Caco-2 (cell line): ENCODE data around the gene PRSS1. TPM values are rescaled to one million over a fixed set of nuclear protein-coding genes. Genes with fewer than 3 reads are reported as not detected.
A peak's percentile ranks its signal among the peaks of the same experiment; 100 is the strongest.
"Not testable (repeated sequence)": the region's sequence is repeated elsewhere in the genome, so short reads cannot be mapped to it uniquely, and the experiment has no call there.

ENCODE experiments used
- BruUV-seq: library from RNA; stranded (reverse); fragments of 400-500 nt; replicated peaks from 2 replicates; lab custom pipeline; 2021; lab: Mats Ljungman, UMichigan
- CTCF ChIA-PET: fragments of 300-600 bp; sonication (Branson Sonifier 250); formaldehyde crosslinking; loops from one replicate; lab custom pipeline; 2022; ENCODE audit warnings: antibody characterized with exemption; lab: Charles Lee
- POLR2A ChIA-PET: fragments of 300-600 bp; sonication (Branson Sonifier 250); formaldehyde crosslinking; loops from one replicate; lab custom pipeline; 2022; ENCODE audit warnings: antibody characterized with exemption; lab: Charles Lee
- DNase-seq, 2 experiments: peaks; one replicate each; pipeline versions ENCODE4 v3.0.0 to v3.0.0-alpha.2; 2020 to 2022
- H3K27me3 ChIP-seq: replicated peaks from 2 replicates; pipeline ENCODE4 v1.6.0; 2011; ENCODE audit warnings: low read length; ENCODE audit not compliant: control insufficient read depth, insufficient read depth
- H3K36me3 ChIP-seq: 2 replicates; pipeline ENCODE4 v1.5.1; 2011; ENCODE audit warnings: low read length; ENCODE audit not compliant: control insufficient read depth, insufficient read depth
- H3K4me1 ChIP-seq: fragments of 250-450 bp; sonication (Bioruptor Pico); 2 replicates; pipeline ENCODE4 v1.5.1; 2020; ENCODE audit warnings: mild to moderate bottlenecking
- H3K4me3 ChIP-seq: 2 replicates; pipeline ENCODE4 v1.5.1; 2011; ENCODE audit warnings: low read depth, mild to moderate bottlenecking, control low read depth, low read length
- H3K9me3 ChIP-seq: fragments of 250-450 bp; sonication (Bioruptor Pico); 2 replicates; pipeline ENCODE4 v1.5.1; 2020; ENCODE audit warnings: mild to moderate bottlenecking, moderate library complexity
- H3K27ac Mint-ChIP-seq: one replicate; pipeline ENCODE4 v1.8.0; 2022; ENCODE audit warnings: mixed read lengths; ENCODE audit not compliant: unreplicated experiment
- H3K27me3 Mint-ChIP-seq: one replicate; pipeline ENCODE4 v1.8.0; 2022; ENCODE audit warnings: mixed read lengths; ENCODE audit not compliant: insufficient read depth, unreplicated experiment
- H3K36me3 Mint-ChIP-seq: one replicate; pipeline ENCODE4 v1.8.0; 2022; ENCODE audit warnings: mild to moderate bottlenecking, mixed read lengths; ENCODE audit not compliant: insufficient read depth, unreplicated experiment
- H3K4me1 Mint-ChIP-seq: one replicate; pipeline ENCODE4 v1.8.0; 2022; ENCODE audit warnings: low read depth, mixed read lengths; ENCODE audit not compliant: unreplicated experiment
- H3K4me3 Mint-ChIP-seq: one replicate; pipeline ENCODE4 v1.8.0; 2022; ENCODE audit warnings: mild to moderate bottlenecking, moderate library complexity, mixed read lengths; ENCODE audit not compliant: unreplicated experiment
- H3K9me3 Mint-ChIP-seq: one replicate; pipeline ENCODE4 v1.8.0; 2022; ENCODE audit warnings: mixed read lengths; ENCODE audit not compliant: unreplicated experiment
- intact Hi-C: fragments of 100-400 bp; cut with micrococcal nuclease; formaldehyde crosslinking; loops from one replicate; pipeline ENCODE4 v1.10.0; 2022; ENCODE audit not compliant: unreplicated experiment
- total RNA-seq: library from RNA; stranded (reverse); gene quantifications from 2 replicates; pipeline ENCODE4 v1.2.3, GENCODE V29; 2022
- TF ChIP-seq, protein P1 (sequence below), 2 experiments: fragments of 200-600 bp in 1 of 2; IDR thresholded peaks; 1 replicate in 1 of 2; 2 replicates in 1 of 2; pipeline versions ENCODE4 v1.5.1 to v1.8.0; 2011 to 2022; ENCODE audit warnings: antibody characterized with exemption in 1 of 2, control low read depth in 1 of 2, inconsistent platforms in 1 of 2, low read depth in 1 of 2, low read length in 1 of 2, mild to moderate bottlenecking in 1 of 2, moderate library complexity in 1 of 2; ENCODE audit not compliant: insufficient read depth in 1 of 2, severe bottlenecking in 1 of 2, unreplicated experiment in 1 of 2

Gene PRSS1
- total RNA-seq, 1 experiment from 2014 or later = 18.1 TPM

DNA sequence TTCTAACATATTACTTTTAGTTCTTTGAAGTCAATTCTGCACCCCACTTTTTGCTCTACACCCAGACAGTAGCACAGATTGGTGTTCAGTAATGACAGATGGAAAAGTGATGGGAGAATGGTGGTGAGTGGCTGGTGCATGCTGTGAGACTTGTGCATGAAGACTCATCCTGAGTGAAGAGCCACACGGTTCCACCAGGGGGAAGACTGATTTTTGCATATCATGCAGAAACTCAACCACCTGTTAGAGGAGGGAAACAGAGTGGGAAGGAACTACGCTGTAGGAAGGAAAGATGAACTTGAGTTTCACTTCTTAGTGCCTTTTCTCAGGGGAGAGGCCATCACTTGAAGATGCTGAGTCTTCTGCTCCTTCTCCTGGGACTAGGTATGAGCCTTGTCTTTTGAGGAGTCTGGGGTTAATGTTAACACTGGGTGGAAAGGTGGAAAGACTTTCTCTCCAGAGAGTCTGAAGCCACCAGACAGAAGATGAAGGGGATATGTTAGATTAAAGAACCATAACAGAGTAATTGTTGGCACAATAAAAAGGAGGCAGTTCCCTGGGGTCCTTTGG is 9.3 kb upstream of the PRSS1 start:
- Mint-ChIP-seq H3K4me1 (no peaks in the 10 kb centered on the region), H3K27me3 (peaks cover 19% of the 10 kb centered on the region), H3K27ac (no peak overlapping the region), H3K36me3 (no peaks in the 10 kb centered on the region), H3K4me3 (no peak overlapping the region), H3K9me3 (no peaks in the 10 kb centered on the region)
- TF ChIP-seq, protein P1, sequence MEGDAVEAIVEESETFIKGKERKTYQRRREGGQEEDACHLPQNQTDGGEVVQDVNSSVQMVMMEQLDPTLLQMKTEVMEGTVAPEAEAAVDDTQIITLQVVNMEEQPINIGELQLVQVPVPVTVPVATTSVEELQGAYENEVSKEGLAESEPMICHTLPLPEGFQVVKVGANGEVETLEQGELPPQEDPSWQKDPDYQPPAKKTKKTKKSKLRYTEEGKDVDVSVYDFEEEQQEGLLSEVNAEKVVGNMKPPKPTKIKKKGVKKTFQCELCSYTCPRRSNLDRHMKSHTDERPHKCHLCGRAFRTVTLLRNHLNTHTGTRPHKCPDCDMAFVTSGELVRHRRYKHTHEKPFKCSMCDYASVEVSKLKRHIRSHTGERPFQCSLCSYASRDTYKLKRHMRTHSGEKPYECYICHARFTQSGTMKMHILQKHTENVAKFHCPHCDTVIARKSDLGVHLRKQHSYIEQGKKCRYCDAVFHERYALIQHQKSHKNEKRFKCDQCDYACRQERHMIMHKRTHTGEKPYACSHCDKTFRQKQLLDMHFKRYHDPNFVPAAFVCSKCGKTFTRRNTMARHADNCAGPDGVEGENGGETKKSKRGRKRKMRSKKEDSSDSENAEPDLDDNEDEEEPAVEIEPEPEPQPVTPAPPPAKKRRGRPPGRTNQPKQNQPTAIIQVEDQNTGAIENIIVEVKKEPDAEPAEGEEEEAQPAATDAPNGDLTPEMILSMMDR (IDR thresholded peaks at IDR 0.05; ENCODE audit: insufficient read depth in 1 of 2, low read depth in 1 of 2, low read length in 1 of 2, severe bottlenecking in 1 of 2, unreplicated experiment in 1 of 2) = peak; percentile 37 to 58
- intact Hi-C loops = loop anchor here (1.0 kb wide), 1 partner anchor 43 kb away; no protein-coding TSS in a partner anchor
- Histone ChIP-seq H3K9me3 (no peaks in the 10 kb centered on the region), H3K36me3 (no peaks in the 10 kb centered on the region), H3K4me1 (no peaks in the 10 kb centered on the region), H3K4me3 (no peak overlapping the region), H3K27me3 (no peaks in the 10 kb centered on the region)
- DNase-seq = peak in 1 of 2 experiments; percentile 37
- POLR2A ChIA-PET = no interaction called here
- no TSS peak for BruUV-seq
- CTCF ChIA-PET = interaction anchor here (1.0 to 1.7 kb wide), 2 partner anchors 43 kb away, joined by 9 to 15 read pairs; no protein-coding TSS in a partner anchor

DNA sequence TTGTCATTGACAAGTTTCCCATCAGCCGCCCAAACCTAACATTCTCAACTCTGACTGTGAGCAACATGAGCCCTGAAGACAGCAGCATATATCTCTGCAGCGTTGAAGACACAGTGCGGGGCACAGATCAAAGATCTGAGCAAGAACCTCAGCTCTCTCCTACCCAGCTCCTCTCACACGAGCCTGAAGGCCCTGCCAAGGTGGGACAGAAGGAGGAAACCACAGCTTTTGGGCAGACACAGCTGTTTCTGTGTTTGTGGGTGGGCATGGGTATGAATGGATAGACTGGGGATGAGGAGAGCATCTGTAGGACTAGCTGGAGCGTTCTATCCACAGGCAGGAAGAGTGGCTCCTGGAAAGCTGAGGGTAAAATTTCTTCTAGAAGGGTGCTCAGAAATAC is 8.5 kb upstream of the PRSS1 start:
- Mint-ChIP-seq H3K4me3 (no peak overlapping the region), H3K4me1 (no peaks in the 10 kb centered on the region), H3K9me3 (no peaks in the 10 kb centered on the region), H3K36me3 (no peaks in the 10 kb centered on the region), H3K27me3 (peaks cover 18% of the 10 kb centered on the region), H3K27ac (no peak overlapping the region)
- TF ChIP-seq, protein P1 (IDR thresholded peaks at IDR 0.05; ENCODE audit: insufficient read depth in 1 of 2, low read depth in 1 of 2, low read length in 1 of 2, severe bottlenecking in 1 of 2, unreplicated experiment in 1 of 2) = no peak
- BruUV-seq = no TSS peak
- H3K36me3 ChIP-seq = no peaks in the 10 kb centered on the region
- intact Hi-C loops = loop anchor here (1.0 kb wide), 1 partner anchor 43 kb away; no protein-coding TSS in a partner anchor
- H3K9me3 ChIP-seq = no peaks in the 10 kb centered on the region
- POLR2A ChIA-PET = no interaction called here
- H3K27me3 ChIP-seq = no peaks in the 10 kb centered on the region
- DNase-seq = no peak
- CTCF ChIA-PET = interaction anchor here (1.7 kb wide), 1 partner anchor 43 kb away, joined by 15 read pairs; no protein-coding TSS in a partner anchor
- no peak overlapping the region for H3K4me3 ChIP-seq
- H3K4me1 ChIP-seq = no peaks in the 10 kb centered on the region

DNA sequence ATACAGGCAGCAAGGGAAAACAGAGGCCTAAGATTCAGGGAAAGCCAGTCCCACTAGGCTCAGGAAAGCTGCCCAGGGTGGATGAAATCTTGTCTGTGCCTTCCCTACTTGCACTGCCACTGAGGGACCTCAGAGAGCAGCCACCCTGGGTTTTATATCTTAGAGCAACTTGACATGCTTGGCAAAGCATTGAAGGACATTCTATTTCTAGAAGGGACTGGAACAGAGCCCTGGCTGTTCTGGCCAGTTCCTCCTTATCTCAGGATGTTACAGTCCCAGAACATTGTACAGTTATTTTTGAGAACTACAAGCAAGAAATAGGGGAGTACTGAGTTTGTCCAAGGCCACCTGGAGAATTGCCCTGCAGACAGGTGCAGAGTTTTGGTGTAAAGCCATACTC is 7.3 kb upstream of the PRSS1 start:
- H3K36me3 Mint-ChIP-seq, H3K4me1 ChIP-seq, H3K9me3 ChIP-seq, H3K4me3 ChIP-seq, intact Hi-C loops, DNase-seq, POLR2A ChIA-PET, H3K4me1 Mint-ChIP-seq, H3K27ac Mint-ChIP-seq, H3K4me3 Mint-ChIP-seq, H3K36me3 ChIP-seq, BruUV-seq, H3K9me3 Mint-ChIP-seq, H3K27me3 ChIP-seq: not testable (repeated sequence)
- CTCF ChIA-PET = interaction anchor here (1.7 kb wide), 1 partner anchor 41 kb away, joined by 15 read pairs; no protein-coding TSS in a partner anchor
- H3K27me3 Mint-ChIP-seq = peaks cover 18% of the 10 kb centered on the region
